Smooth muscle cell (in vitro differentiated cells): ENCODE data around the gene PROB1. TPM values are rescaled to one million over a fixed set of nuclear protein-coding genes. Genes with fewer than 3 reads are reported as not detected.

Experiments used
- DNase-seq: peaks from one replicate; lab custom pipeline; 2025; ENCODE audit not compliant: unreplicated experiment; lab: John Stamatoyannopoulos, UW
- H2AFZ ChIP-seq: fragments of 200-600 bp; sonication (generic); 2 replicates; pipeline ENCODE4 v1.6.0; 2016; ENCODE audit warnings: antibody characterized with exemption, low read depth, mild to moderate bottlenecking
- H3F3A ChIP-seq: fragments of 200-600 bp; sonication (generic); 2 replicates; pipeline ENCODE4 v1.6.0; 2017; ENCODE audit warnings: antibody characterized with exemption, low read depth
- H3K27ac ChIP-seq: fragments of 200-600 bp; sonication (generic); 2 replicates; pipeline ENCODE4 v1.5.1; 2016; ENCODE audit warnings: low read depth, mild to moderate bottlenecking
- H3K27me3 ChIP-seq: fragments of 200-600 bp; sonication (generic); 2 replicates; pipeline ENCODE4 v1.6.1; 2016; ENCODE audit warnings: low read depth, mild to moderate bottlenecking
- H3K36me3 ChIP-seq: fragments of 200-600 bp; sonication (generic); 2 replicates; pipeline ENCODE4 v1.5.1; 2016; ENCODE audit warnings: low read depth
- H3K4me1 ChIP-seq: fragments of 200-600 bp; sonication (generic); 2 replicates; pipeline ENCODE4 v1.5.1; 2016; ENCODE audit warnings: low read depth
- H3K4me2 ChIP-seq: fragments of 200-600 bp; sonication (generic); 2 replicates; pipeline ENCODE4 v1.6.0; 2016; ENCODE audit warnings: mild to moderate bottlenecking
- H3K4me3 ChIP-seq: fragments of 200-600 bp; sonication (generic); 2 replicates; pipeline ENCODE4 v1.5.1; 2016; ENCODE audit warnings: mild to moderate bottlenecking
- H3K79me2 ChIP-seq: fragments of 200-600 bp; sonication (generic); 2 replicates; pipeline ENCODE4 v1.6.0; 2016; ENCODE audit warnings: low read depth, mild to moderate bottlenecking
- H3K9ac ChIP-seq: fragments of 200-600 bp; sonication (generic); 2 replicates; pipeline ENCODE4 v1.6.0; 2016; ENCODE audit warnings: low read depth
- H3K9me3 ChIP-seq: fragments of 200-600 bp; sonication (generic); replicated peaks from 2 replicates; pipeline ENCODE4 v1.5.1; 2016; ENCODE audit warnings: low read depth
- H4K20me1 ChIP-seq: fragments of 200-600 bp; sonication (generic); 2 replicates; pipeline ENCODE4 v1.6.0; 2016; ENCODE audit warnings: low read depth
- CTCF ChIP-seq: fragments of 200-600 bp; sonication (generic); IDR thresholded peaks from 2 replicates; pipeline ENCODE4 v1.5.1; 2017; ENCODE audit warnings: borderline replicate concordance, mild to moderate bottlenecking, antibody characterized with exemption; ENCODE audit not compliant: insufficient read depth, poor library complexity, severe bottlenecking
- WGBS: methylation state at CpG from one replicate; pipeline ENCODE4 v1.1.7; 2016; ENCODE audit warnings: low lambda C conversion rate; 5-methylcytosine and 5-hydroxymethylcytosine counted together
- polyA plus RNA-seq: library from polyadenylated mRNA; unstranded; fragments of >200 nt; fragmentation: Nextera tagmentation; extraction: Ambion mirVana; gene quantifications from 2 replicates; pipeline ENCODE4 v1.2.1, GENCODE V29; 2016
- total RNA-seq: library from RNA; depleted of rRNA; stranded (reverse); fragments of >200 nt; gene quantifications from 2 replicates; pipeline ENCODE4 v1.2.3, GENCODE V29; 2014

The PROB1 gene
- total and polyA plus RNA-seq, 2 experiments from 2014 or later, result 0.90 to 3.8 TPM

- H2AFZ ChIP-seq, result peak within 1 kb of the TSS; percentile 98
- 7% methylated on average over 43 of the region's 49 CpGs for WGBS
- peaks cover 5% of the 10 kb centered on the region for H3K4me1 ChIP-seq
- no peak for TF ChIP-seq CTCF
- no peaks in the 10 kb centered on the region for H3K79me2 ChIP-seq
- no peaks in the 10 kb centered on the region for H3K9me3 ChIP-seq
- no peaks in the 10 kb centered on the region for H3K27me3 ChIP-seq
- DNase-seq, result peak; percentile 61
- H3K9ac ChIP-seq, result peak within 1 kb of the TSS; percentile 99
- peak within 1 kb of the TSS; percentile 97 for H3K4me3 ChIP-seq
- H3K4me2 ChIP-seq, result peak within 1 kb of the TSS; percentile 97
- H3F3A ChIP-seq, result peaks cover 10% of the 10 kb centered on the region
- H3K27ac ChIP-seq, result peak within 1 kb of the TSS; percentile 94
- no peaks in the 10 kb centered on the region for H3K36me3 ChIP-seq
- no peaks in the 10 kb centered on the region for H4K20me1 ChIP-seq
Observed at GRCh38 chr5:139439013-139439903, 44.4 kb upstream of the PROB1 start, which contains the start of gene DNAJC18. TSS of gene DNAJC18 (minus strand) at chr5:139439525. CDS start at chr5:139439445, 80 bp downstream.

GRCh38 chr5:139438707-139439012 lies 43.8 kb upstream of the PROB1 start:
- H3K27me3 ChIP-seq, result no peaks in the 10 kb centered on the region
- H3K4me3 ChIP-seq, result peak overlapping the region; percentile 97
- H3K4me2 ChIP-seq, result peak overlapping the region; percentile 97
- DNase-seq, result no peak
- peak overlapping the region; percentile 99 for H3K9ac ChIP-seq
- H3K79me2 ChIP-seq, result no peaks in the 10 kb centered on the region
- H3K27ac ChIP-seq, result peak overlapping the region; percentile 94
- H3K9me3 ChIP-seq, result no peaks in the 10 kb centered on the region
- peaks cover 5% of the 10 kb centered on the region for H3K4me1 ChIP-seq
- no peak for TF ChIP-seq CTCF
- WGBS, result 37% methylated on average over 8 of the region's 8 CpGs
- H2AFZ ChIP-seq, result peak overlapping the region; percentile 98
- peaks cover 7% of the 10 kb centered on the region for H3F3A ChIP-seq
- H4K20me1 ChIP-seq, result no peaks in the 10 kb centered on the region
- H3K36me3 ChIP-seq, result no peaks in the 10 kb centered on the region

- H3K36me3 ChIP-seq, result no peaks in the 10 kb centered on the region
- no peaks in the 10 kb centered on the region for H3K27me3 ChIP-seq
- no peak for TF ChIP-seq CTCF
- H2AFZ ChIP-seq, result no peak overlapping the region
- peaks cover 5% of the 10 kb centered on the region for H3K4me1 ChIP-seq
- H3K9ac ChIP-seq, result no peak overlapping the region
- H3K4me3 ChIP-seq, result no peak overlapping the region
- H3F3A ChIP-seq, result peaks cover 5% of the 10 kb centered on the region
- DNase-seq, result no peak
- no peaks in the 10 kb centered on the region for H3K9me3 ChIP-seq
- WGBS, result 98% methylated on average over 3 of the region's 3 CpGs
- H3K27ac ChIP-seq, result no peak overlapping the region
- no peaks in the 10 kb centered on the region for H3K79me2 ChIP-seq
- no peak overlapping the region for H3K4me2 ChIP-seq
- H4K20me1 ChIP-seq, result no peaks in the 10 kb centered on the region
Observed at GRCh38 chr5:139435676-139436075, 40.8 kb upstream of the PROB1 start.
